NCI-H82 treated with DMSO at 0.1 percent for 48 hours (cell line): ENCODE results near the gene ADRA2C.

Experiments used
- DNase-seq: peaks from one replicate; lab custom pipeline; 2025; ENCODE audit not compliant: unreplicated experiment; lab: John Stamatoyannopoulos, UW

Gene ADRA2C

DNA sequence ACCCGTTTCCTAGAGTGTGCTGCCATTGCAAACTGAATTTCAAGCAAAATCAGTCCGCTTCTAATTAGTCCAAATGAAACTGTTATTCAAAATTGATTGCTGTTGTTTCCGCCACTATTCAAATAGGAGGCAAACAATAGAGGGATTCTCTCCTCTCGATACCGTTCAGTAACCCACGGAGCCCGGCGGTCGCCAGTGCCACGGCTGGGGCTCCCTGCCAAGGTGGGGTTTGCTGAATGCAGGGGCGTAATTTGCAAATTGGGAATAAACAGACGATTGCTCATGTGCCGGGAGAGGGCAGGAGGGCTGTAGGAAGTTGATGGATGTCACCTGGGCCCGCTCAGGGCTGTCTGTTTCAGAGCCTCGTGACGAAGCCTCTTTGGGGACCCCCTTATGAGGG lies 8.8 kb downstream of the ADRA2C start:
- no peak for DNase-seq

DNA sequence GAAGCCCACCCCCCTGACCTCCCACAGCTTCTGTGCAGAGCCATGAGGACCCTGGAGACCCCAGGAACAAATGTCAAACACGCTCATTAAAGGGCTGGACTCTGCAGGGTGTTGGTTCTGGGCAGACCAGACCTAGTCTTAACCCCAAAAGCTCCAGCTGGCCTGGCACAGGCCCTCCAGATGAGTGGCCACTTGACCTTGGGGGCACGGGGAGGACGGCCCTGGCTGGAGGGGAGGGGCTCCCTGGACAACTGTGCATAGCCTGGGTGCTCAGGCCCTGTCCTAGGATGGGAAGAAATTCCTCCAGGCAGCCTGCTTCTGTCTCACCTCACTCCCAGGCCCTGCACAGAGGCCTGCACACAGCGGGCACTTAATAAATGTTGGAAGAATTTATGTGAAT lies 9.4 kb downstream of the ADRA2C start:
- no peak for DNase-seq

DNA sequence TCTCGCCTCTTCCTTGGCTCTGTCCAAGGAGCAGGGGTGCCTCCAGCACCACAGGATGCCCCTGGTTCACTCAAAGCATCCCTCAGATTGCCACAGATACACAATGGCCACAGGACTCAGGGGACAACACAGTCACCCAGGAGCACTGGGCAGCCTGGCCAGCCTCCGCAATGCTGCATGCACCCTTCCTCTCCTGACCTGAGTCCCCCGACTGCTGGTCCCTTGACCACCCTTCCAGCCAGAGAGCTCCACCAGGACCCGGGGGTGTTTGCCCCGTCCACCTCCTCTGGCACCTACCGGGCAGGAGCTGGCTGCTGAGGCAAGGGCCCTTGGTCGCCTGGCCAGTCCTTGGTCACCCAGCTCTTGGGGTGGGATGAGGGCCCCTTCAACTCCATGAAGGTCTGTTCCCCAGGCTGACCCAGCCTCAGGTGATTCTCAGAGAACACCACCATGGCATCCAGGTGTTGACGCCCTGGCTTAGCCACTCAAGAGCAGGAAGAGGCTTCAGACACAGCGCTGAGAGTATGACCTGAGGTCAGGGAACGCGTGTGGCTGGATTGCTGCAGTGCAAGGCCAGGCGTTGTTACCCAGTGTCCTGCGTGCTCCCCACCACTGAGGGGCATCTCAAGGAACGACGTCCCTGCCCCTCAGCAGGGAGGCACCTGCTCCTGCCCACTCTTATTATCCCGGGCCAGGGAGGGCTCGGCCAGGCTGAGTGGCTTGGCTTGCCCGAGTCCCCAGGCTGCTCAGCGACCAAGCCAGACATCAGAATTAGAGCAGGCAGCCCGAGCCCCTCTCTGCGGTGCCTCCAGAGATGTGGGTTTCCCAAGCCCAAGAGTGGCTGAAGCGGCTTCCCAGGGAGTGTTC lies 10.2 kb downstream of the ADRA2C start:
- DNase-seq: no peak

DNA sequence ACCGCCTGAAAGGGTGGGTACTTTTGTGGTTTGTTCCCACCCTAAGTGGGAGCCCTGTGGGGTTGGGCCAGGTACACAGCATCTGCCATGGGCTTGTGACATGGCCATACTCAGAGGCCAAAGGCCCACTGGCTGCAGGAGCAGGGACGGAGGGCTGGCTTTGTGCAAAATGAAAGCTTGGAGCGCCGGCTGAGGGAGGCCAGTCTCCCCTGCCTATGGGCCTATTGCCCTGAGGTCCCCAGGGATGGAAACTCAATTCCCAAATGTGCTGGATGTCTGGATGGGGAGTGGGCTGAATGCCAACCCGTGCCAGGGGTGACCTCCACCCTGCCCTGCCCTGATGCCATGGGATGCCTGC lies 10.8 kb downstream of the ADRA2C start:
- no peak for DNase-seq

DNA sequence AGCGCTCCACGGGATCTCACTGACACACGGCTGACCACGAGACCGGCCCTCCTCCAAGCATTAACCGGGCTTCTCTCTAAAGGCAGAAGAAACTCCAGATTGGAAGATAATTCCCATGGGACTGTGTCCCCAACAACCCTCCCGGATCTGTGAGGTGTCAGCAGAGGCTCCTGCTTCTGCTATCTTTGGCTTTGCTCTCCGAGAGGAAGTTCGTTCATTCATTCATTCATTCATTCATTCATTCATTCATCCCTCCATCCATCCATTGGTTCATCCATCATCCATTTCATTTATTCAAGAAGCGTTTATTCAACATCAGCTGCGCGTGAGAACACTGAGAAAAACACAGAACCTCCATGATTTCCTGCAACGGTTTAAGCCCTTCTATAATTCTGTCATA lies 11.5 kb downstream of the ADRA2C start:
- no peak for DNase-seq

DNA sequence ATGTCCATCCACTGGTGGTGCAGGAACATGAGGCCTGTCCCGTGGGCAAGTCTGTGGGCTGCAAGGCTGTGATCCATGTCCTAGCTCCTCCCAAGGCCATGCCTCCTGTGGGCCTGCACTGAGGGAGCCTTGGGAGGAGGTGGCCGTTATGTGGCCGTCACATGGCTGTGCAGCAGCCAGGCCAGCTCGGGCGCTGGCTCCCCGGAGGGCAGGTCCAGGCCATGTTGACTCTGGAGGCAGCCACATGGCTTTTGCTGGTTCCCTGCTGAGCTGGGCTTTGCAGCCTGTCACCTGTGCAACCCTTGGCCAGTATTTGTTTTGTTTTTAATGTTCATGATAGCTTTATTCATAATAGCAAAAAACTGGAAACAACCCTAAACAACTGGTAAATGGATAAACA lies 13.3 kb downstream of the ADRA2C start:
- no peak for DNase-seq

DNA sequence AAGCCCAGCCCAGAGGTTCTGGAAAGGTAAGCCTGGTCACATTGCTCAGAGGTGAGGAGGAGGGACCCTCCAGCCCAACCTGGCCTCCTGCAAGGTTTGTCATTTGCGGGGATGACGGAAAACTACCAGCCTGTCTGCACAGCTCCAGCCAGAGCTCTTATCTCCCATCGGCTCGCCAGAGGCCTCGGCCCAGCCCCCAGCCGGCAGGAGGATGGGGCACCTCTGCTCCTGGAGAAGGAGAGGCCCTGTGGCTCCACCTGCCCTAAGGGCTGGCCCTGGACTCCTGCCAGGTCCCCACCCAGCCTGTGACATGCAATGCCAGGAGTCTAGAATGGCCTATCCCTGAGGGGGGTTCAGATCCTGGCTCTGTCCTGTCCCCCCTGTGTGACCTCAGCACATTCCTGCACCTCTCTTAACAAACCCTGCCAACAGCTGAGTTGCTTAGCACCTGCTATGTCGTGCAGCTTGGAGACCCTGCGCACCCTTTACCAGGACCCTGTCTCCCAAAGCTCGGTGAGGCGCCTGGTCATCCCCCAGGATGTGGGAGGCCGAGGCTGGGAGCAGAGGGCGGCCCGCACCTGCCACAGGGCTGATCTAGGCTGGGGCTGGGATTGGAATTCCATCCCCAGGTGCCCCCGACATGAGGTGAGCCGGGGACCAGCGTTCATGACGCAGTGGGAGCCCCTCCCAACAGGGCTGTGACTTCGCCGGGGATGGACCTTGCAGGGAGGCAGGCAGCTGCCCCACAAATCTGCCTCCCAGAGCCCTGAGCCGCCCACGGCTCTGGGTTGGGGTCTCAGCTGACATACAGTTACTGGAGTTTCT lies 14.4 kb downstream of the ADRA2C start:
- DNase-seq: no peak

DNA sequence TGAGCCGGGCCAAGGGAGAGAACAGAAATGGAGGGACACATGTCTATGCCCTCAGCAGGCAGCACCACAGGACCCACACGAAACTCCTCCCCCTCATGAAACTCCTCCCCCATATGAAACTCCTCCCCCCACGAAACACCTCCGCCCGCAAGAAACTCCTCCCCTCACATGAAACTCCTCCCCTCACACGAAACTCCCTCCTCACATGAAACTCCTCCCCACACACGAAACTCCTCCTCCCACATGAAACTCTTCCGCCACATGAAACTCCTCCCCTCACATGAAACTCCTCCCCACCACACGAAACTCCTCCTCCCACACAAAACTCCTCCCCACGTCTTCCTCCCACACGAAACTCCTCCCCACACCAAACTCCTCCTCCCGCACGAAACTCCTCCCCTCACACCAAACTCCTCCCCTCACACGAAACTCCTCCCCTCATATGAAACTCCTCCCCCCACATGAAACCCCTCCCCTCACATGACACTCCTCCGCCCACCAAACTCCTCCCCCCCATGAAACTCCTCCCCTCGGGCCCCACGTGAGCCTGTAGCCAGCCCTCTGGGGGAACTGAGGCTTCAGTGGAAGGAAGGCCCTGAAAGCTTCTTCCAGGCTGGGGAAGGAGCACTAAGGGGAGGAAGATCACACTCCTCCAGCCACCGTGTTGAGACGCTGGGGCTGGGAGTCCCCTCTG lies 15.2 kb downstream of the ADRA2C start:
- DNase-seq: no peak

DNA sequence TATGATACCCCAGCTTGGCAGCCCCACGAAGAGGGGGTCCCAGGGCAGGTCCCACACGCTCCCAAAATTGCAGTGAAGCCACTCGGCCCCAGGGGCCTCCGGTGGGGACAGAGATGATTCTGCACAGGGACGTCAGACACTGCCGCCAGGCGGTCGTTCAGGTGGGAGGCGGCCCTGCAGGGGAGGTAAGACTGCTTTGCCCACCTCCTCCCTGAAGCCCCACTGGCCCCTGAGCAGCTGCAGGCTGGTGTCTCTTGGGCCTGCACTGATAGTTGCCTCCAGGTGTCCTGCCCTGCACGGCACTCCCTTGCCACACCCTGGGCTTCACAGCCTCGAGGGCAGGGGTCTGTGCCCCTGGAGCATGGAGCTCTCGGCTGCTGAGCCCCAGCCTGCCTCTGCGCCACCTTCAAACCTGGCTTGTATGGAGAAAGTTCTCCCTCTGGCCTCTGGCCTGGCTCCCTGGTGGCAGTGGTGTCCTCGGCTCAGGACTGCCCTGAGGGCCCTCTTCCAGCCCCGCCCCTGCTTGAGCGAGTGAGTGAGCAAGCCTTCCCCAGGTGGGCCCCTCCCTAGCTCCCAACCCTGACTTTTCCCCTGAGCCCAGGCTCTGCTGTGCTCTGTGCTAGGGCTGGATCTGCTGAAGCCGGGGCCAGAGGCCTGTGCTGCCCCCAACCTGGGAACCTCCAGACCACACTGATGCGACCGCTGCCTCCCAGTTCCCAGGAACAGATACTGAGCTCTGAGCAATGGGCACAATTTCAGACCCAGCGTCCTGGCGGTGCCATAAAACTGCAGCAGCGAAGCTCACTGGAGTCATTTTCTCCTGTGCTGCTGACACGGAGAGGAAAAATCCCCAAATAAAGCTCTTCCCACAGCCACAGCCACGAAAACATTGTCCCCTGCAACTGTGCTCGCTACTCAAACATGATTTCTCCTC lies 16.1 kb downstream of the ADRA2C start:
- DNase-seq: no peak

DNA sequence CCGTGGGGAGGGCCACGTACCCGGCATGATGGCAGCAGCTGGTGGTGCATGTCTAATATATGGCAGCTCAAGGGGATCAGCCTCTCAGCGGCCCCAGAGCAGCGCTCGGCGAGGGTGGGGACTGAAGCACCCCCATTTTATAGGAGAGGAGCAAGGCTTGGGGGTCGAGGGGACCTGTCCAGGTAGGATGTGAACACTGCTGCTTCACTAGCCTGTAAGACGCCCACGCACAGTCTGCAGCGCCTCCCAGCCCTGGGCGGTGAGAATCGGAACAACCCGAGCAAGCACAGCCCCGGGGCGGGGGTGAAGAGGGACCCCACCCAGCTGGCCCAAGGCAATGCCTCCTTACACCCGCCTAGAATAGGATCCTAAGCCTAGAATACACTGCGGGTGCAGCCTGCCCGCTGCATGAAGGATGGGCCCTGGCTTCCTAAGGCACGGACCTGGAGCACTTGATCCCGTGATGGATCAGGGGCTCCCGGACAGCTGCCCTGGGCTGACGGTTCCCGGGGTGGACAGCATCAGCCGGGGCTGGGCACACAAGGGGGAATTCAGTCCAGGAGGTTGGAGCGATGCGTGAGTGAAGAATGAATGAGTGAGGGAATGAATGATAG lies 17.6 kb downstream of the ADRA2C start:
- no peak for DNase-seq

DNA sequence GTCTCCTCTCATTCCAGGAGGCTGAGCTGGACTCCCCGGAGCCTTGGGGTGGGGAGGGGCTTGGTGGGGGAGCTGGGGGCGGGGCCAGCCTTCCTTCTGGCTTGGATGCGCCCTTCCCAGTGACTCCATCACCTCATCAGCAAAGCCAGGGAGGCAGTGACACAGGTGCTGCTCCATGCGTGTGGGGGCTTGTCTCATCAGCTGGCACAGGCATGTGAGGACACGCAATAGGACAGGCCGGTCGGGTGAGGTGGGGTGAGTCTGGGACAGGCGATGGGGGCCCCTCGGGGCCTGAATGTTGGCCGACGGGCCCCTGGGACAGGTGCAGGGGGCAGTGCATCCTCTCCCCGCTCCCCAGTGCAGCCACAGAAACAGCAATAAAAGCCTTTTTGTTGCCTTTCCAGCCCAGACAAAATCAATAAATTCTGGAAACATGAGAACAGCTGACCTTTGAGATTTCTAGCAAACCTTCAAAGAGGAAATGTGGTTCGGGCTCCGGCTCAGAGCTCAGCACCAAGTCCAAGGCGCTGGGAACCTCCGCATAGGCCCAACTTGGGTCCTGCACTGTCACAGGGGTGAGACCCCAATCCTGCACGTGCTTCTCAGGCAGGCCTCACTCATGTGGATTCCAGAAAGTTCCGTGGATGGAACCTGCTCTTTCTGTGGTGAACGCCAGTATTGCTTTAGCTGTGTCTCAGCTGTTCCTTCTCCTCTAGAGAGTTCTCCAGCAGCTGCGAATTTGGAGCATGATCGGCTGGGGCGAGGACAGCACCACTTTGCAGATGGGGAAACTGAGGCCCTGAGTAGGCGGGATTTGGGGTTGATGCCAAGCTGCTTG lies 18.5 kb downstream of the ADRA2C start:
- no peak for DNase-seq

DNA sequence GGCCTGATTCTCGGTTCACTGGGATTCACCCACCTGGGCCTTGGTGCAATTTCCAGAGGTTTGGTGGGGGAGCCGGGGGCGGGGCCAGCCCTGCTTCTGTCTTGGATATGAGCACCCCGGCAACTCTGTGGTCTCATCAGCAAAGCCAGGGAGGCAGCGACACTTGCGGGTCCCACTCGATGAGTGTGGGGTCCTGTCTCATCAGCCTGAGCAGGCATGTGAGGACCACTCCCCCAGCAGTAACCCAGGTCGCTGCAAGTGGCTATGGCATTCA lies 19.0 kb downstream of the ADRA2C start:
- DNase-seq: no peak

DNA sequence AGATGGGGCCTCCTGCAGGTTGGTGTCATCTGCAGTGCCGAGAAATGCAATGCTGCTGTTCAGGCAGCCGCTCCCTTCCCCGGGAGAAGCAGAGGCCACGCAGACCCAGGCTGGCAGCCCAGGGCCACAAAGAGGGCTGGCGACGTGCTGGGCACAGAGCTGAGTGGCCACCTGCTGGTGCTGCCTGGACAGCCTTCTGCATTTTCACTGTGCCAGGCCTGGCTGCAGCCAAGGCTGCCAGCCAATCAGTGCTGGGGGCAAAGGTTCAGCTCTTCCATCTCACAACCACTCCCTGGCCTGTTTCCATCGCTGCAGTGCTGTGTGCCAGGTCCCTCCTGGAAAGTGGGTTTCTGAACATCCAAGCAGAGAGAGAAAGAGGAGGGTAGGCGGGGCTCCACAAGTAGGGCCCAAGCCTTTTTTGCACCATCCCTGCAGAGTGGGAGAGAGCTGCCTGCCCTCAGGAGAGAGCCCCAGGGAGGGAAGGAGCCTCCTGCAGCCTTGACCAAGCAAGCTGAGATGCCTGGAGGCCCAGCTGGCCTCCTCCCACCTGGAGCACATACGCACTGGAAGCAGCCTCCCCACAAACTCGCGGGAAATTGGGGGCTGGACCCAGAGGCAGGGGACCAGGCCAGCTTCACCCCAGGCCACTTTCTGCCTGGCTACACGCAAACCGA lies 20.1 kb downstream of the ADRA2C start:
- no peak for DNase-seq

DNA sequence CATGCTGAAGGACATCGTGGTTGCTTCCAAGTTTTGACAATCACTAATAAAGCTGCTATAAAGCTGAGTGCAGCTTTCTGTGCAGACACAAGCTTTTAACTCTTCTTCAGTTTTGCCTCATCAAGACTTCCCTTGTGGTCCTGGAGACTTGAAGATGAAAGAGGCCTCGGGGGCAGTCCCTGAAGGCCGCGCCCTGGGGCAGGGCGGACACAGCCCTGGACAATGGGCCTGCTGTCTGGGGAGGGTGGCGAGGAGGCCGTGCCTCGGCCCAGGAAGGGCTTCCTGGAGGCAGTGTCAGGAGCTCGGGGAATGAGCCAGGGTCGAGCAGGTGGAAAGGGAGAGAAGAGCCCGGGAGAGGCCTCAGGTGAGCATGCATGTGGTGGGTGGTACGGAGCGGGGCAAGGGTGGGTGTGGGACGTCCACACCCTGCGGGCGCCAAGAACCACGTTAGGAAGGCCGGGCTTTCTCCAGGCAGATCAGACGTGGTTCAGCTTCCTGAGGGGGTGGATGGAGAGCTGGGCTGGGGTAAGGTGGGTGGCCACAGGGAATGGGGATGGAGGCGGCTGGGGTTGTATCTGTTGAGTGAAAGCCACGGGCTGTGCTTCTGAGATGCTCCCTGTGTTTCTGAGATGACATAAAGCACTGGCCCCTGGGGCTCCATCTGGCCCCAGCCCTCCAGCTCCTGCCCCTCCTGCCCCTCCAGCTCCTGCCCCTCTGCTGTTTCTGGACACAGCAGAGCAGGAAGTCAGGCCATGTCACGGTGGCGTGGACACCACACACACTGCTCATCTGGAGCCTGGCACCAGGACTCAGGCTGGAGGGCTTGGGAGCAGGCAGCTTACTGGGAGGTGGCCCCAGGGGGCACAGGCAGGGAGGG lies 21.5 kb downstream of the ADRA2C start:
- DNase-seq: no peak

DNA sequence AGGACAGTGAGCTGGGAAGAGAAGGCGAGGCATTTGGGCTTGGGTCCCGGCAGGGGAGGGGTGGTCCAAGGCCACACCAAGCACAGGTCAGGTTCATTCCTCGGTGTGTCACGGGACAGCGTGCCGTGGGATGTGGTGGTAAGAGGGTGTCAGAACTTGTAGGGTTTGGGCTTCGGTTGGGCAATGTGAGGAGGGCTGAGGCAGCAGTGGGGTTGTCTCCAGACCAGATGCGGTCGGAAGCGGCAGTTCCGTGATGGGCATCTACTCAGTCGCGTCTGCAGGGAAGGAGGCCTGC lies 22.1 kb downstream of the ADRA2C start:
- DNase-seq: no peak

DNA sequence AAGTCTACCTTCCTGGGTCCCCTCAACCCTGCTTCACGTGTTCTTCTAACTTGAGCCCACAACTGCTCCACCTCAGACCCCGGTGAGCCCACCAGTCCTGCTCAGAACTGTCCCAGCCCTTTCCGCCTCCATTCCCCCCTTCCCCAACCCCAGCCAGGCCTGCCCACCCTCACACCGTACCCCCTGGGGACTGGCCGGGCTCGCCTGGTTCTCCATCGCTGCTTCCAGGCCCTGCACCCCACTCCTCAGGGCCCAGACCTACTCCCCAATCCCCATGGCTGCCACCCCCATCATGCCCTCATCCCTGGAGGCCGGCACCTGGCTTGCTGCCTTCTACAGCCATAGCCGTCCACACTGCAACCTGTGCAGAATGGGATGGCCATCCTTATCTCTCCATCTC lies 23.4 kb downstream of the ADRA2C start:
- no peak for DNase-seq

DNA sequence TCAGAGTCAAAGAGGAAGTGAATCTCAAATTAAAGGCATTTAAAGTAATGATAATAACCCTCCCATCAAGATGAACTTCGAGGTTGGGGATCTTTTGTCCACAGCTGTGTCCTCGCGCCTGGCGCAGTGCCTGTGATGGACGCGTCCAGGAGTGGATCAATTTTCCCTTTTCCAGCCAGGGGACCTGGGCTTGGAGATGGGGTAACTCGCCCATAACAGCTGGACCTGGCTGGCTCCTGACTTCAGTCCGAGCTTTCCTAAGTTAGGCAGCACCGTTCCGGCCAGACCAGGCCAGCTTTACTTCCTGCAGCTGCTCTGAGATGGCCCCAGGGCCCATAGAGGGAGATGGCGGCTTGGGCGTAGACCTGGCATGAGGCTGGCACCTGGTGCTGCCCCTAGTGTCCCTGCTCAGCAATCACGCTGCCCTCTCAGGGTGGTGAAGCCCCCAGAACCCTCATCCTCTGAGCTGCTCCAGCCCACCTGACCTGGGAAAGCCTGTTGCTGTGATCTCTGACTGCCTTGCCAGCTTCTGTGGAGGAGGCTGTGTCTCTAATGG lies 23.9 kb downstream of the ADRA2C start:
- no peak for DNase-seq

DNA sequence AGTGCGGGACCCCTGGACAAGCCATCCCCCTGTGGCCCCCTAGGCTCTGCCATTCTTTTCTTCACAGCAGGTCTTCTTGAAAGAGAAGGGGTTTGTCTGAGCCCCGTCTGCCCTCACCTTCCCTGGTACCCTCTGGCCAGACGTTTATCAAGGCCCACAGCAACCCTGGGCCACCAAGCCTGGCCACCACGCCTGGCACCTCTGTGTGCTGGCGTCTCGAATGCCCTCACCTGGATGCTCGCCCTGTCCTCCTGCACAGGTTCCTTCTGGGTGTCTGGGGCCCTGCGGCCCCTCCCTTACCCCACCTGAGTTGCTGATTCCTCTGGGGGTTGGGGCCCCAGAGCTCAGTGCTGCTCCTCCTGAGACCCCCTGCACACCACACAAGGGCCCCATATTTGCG lies 25.1 kb downstream of the ADRA2C start:
- no peak for DNase-seq
